Left forelimb (tissue), 1 donor: ENCODE measurements around the gene NUBP1.
"Not testable (repeated sequence)": the region's sequence is repeated elsewhere in the genome, so short reads cannot be mapped to it uniquely, and the experiment has no call there.

ENCODE experiments used
- DNase-seq: peaks from one replicate; pipeline ENCODE4 v3.0.0-alpha.2; 2018; ENCODE audit warnings: low spot score

NUBP1 gene

DNA sequence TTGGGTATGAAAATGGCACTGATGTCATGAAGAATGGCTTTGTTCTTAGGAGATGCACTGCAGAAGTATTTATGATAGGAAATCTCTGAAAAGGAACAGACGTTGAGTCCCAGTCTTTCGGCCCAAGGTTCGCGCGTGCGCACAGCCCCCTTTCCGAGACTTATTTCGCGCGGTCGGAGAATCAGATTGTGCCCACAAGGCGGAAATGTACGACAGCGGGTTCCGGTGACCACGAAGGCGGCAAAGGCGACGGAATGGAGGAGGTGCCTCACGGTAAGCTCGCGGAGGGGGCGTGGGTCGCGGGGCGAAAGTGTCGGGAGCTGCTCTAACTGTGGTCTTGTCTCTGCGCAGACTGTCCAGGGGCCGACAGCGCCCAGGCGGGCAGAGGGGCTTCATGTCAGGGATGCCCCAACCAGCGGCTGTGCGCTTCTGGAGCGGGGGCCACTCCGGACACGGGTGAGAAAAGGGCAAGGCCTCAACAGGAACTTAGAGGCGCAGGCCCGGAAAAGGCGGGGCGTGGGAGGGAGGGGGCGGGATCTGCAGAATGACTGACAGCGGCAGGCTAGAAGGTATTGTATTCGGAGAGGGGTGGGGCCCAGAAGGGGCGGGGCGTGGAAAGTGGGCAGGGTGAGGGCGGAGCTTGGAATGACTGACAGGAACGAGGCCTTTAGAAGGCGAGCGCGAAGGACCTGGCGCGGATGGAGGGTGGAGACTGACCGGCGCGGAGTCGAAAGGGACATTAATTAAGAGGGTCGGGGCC is at the start of gene NUBP1:
Gene NUBP1 (plus strand): TSS at position 233 of the 760 bp plus-strand sequence. CDS start 22 bp downstream, at position 255.
- peak; percentile 100 for DNase-seq

DNA sequence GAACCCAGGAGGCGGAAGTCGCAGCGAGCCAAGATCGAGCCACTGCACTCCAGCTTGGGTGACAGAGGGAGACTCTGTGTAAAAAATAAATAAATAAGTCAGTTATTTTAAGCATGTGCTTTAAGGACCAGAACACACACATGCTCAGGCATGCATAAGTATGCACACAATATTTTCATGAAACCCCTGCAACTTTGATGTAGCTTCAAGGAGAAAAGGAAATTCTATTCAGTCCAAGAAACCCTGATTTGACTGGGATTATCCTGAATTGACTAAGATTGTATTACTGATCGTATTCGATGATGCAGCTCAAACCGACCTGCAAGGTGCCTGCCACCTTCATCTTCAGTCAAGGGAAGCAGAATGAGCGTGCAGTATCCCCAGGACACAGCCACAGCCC is 49.8 kb upstream of the NUBP1 start:
- no peak for DNase-seq

DNA sequence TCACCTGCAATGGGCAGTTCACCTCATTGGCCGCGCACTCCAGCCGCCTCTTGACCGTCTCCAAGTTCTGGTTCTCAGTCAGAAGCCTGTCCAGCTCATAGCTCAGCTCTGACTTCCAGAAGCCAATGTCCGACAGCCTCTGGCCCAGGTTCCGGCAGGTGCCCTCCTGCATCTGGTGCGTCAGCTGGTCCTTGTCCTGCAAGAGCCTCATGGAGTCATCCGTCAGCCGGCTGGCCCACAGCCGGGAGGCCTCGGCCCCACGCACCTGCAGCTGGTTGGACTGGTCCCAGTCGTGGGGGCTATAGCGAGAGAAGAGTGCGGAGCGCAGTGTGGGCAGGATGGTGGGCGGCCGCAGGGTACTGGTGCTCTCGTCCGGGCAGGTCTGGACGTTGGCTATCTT is 49.3 kb upstream of the NUBP1 start:
- no peak for DNase-seq

DNA sequence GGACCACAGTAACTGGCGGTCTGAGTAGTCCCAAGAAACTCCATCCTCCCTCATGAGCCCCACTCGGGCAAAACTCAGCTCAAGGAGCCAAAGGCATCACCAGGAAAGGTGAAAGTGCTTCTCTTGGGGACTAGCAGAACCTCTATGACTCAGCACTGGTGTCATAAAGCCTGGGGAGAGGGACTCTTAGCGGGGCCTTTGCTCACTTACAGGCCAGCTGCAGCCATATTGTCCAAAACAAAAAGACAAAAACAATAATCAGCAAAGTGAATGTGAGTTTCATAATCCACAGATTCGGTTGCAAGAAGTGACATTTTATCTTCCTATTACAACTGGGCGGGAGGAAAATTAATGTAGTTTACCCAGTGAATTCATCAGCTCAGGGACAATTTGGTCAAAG is 48.8 kb upstream of the NUBP1 start, which contains the start of gene TEKT5:
Gene TEKT5 (minus strand): TSS at position 101 of the 400 bp plus-strand sequence. CDS start 57 bp downstream, at position 44.
- no peak for DNase-seq

DNA sequence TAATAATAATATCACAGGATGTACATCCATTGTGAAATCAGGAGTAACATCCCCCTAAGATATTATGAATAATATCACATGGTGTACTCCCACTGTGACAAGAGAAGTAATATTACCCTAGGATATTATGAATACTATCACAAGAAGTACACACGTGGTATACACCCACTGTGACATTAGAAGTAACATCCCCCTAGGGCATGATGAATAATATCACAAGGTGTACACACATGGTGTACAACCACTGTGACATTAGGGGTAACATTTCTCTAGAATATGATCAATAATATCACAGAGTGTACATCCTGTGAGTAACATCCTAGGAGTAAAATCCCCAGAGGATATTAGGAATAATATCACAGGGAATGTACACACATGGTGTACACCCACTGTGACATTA is 43.9 kb upstream of the NUBP1 start:
- no peak for DNase-seq

DNA sequence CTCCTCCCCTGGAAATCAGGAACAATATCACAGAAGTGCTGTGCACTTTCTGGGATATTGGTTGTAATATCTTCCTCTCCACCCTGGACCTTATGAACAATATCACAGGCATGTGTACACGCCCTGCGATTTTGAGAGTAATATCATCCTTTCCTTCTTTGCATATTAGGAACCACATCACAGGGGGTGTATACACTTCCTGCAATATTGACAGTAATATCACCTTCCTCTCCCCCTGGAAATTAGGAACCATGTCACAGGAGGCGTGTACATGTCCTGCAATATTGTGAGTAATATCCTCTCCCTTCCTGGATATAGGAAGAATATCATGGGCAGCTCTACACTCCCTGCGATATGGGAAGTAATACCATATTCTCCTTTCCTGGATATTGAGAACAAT is 34.7 kb upstream of the NUBP1 start:
- DNase-seq: no peak

DNA sequence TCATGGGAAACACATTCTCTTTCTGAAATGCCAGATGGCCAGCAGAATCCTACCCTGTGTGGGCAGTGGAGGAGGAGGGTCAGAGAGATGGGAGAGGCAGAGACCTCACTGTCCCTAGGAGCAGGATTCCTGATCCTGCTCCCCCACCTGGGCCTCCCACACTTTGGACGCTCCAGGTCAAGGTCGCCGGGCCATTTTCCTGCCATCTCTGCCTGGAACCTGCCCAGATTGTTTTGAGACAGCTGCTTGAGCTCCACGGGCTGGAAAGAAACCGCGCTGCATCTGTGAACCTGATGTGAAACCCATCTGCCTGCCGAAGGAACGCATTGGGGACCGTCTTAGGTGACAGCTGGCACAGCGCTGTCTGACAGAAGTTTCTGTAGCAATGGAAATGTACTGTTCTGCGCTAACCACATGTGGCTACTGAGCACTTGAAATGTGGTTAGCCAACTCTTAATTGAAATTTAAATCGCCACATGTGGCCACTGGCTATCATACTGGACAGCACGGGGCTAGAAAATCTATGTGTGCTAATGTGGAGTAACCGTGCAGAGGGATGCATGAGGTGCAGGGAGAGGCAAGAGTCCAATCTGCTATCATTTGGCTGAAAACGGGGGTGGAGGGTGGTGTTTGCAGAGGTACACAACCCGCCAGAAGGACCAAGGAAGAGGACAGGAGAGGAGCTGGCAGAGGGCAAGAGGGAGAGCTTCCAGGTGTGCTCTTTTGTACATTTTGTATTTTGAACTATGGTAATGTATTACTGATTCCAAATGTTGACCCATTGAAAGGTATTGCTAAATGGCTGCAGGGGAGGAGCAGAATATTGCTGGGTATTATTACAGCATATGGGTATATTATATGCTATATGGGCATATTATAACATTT is 15.4 kb upstream of the NUBP1 start:
- no peak for DNase-seq

DNA sequence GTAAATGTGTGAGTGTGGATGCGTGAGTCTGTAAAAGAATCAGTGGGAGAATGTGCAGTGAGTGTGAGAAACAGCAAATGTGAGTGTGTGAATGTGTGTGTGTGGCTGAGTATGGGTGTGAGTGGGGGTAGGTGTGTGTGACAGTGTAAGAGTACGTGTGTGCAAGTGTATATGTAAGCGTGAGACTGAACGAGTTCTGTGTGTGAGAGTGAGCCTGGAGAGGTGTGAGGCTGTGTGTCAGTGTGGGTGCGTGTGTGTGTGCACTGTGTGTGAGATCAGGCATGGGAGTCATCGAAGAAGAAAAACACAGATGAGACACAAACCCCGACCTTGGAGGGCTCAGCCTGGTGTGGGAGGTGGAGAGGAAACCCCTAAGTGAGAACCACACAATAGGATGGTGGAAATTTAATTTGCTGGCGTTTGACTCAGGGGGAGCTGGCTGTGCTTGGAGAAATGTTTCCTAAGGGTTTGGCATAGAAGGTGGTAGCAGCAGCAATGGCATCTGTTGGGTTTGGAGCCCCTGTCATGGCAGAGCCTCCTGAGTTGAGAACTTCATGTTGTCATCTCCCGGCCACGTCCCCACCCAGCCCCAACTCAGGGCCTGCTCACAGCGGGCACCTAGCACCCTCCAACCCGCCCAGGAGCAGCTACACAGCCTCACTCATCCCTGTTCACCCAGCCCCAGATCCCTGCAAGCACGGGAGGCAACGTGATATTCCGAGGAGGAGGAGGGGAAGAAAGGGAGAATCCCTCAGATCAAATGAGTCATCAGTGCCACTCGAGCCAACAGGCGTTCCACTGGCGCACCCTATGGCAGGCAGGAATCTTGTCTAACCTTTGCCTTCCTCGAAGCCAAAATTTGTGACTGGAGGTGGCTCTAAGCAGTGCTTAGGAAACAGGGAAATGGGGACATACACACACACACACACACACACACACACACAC is 14.3 kb upstream of the NUBP1 start:
- DNase-seq: no peak

DNA sequence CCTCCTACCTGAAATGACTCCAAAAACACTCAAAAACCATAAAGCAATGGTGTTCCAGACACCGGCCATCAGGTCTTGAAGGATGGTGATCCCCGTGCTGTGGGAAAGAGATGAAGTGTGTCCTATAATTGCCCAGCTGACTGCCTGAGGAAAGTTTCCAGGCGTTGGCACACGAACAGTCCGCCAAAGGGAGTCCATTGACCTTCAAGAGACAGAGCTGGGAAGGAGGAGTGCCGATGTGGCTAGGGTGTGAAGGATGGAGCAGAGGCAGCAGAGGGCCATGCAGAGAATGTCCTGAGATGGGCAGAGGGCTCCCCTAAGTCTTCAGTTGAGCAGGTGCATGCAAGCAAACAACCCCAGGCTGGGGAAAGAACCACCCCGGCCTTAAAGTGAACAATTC is 11.9 kb upstream of the NUBP1 start:
- DNase-seq: no peak

DNA sequence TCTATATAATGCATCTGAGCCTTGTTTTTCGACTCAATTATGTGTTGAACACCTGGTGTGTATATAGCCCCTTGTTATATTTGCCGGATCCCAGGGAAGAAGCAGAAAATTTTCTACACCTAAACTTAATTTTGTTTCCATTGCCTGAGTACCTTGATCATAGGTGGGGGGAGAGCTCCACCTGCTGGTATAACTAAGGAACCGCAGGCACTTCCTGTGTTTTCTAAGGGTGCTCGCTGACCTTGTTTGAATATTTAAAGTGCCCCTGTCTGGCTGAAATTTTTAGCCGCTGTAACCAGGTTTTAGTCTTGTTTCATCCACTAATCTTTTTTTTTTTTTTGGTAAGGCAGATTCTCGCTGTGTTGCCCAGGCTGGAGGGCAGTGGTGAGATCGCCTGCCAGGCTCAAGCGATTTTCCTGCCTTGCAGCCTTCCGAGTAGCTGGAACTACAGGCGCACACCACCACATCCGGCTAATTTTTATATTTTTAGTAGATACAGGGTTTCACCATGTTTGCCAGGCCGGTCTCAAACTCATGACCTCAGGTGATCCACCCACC is 6.5 kb upstream of the NUBP1 start:
- no peak for DNase-seq

DNA sequence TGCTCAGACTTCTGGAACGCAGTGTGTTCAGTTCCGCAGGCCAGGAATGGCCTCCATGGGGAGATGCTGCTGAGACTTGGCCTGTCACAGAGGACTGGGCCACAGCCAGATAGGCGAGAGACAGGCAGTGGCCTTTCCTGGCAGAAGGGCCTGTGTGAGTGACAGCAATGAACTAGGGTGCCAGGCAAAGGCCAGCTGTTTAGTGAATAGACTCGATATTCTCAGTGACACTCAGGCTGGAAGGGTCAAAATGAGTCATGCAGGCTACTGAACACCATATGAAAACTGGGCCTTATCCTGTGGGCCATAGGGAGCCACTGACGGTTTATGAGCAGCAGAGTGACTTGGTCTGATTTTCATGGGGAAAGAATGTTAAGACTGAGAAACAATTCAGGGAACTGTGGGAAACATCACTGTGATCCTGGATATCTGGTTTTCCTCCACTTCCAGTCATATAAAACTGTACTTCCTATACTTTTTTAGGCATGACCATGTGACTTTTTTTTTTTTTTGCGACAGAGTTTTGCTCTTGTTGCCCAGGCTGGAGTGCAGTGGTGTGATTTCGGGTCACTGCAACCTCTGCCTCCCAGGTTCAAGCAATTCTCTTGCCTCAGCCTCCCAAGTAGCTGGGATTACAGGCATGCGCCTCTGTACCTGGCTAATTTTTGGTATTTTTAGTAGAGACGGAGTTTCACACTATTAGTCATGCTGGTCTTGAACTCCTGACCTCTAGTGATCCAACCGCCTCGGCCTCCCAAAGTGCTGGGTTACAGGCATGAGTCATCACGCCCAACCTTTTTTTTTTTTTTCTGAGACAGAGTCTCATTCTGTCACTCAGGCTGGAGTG is 5.2 kb upstream of the NUBP1 start:
- no peak for DNase-seq

DNA sequence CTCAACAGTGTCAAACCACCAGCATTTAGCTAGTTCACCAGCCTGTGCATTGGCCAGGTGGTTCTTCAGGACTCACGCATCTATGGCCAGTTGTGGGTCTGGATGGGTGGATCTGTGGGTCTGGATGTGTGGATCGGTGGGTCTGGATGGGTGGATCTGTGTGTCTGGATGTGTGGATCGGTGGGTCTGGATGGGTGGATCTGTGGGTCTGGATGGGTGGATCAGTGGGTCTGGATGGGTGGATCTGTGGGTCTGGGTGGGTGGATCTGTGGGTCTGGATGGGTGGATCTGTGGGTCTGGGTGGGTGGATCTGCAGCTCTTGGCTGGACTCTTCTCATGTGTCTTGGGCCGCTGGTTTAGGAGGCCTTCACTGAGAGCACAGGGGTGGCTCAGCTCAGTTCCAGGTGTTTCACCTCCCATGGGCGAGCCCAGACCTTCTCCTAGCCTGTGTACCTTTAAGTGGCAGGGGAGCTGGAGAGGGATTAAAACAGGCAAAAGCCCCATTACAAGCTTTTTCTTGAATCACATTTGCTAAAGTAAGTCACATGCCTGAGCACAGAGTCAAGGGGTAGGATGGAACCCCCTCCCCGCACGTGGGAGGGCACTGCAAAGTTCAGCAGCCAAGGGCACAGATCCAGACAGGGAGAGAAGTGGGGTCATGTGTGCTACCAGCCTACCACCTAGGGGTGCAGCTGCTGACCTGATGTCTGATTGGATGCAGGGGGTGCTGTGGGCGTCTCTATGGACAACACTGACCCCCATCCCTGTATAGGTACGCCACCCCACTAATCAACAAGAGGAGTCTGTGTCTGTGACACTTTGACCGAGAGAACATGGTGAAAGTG is 3.4 kb upstream of the NUBP1 start:
- DNase-seq: no peak

DNA sequence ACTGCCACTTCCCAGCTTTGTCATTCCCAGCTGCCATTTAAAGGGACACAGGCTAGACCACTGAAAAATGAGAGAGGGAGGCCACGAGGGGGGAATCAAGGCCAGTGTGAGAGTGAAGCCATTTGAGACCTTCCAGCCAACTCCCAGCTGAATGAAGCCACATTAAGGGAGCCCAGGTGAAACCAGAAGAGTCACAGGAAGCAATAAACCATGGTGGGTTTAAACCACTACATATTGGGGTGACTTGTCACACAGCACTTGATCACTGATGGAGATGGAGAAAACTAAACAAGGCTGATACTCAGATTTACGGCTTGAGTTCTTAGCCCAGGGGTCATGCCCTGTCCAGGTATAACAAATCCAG is 2.8 kb upstream of the NUBP1 start:
- no peak for DNase-seq

DNA sequence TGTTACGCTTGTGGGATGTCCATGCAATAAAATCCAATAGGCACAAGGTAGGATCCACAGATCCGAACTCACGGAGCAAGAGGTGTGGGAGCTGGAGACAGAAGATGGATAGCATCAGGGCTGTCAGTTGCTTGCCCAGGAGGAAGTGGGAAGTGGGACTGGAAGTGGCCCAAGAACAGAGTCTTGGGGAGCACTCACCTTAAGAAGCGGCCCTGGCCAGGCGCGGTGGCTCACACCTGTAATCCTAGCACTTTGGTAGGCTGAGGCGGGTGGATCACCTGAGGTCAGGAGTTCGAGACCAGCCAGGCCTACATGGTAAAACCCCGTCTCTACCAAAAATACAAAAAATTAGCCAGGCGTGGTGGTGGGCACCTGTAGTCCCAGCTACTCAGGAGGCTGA is 2.4 kb upstream of the NUBP1 start:
- DNase-seq: not testable (repeated sequence)

DNA sequence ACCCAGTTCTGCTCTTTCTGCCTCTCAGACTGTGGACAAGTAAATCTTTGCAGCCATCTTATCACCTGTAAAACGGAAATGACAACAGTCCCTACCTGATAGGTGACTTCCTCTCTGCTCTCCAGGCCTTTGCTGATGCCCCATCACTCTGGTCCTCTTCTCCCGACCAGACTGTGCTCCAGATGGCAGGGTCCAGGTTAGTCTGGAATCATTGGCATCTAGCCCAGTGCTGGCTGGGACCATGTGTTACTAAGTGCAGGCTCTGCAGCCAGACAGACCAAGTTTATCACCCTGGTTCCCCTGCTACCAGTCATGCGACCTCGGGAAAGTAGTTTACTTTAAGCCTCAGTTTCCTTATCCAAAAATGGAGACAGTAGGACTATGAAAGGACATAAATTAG is 1.8 kb upstream of the NUBP1 start:
- no peak for DNase-seq

DNA sequence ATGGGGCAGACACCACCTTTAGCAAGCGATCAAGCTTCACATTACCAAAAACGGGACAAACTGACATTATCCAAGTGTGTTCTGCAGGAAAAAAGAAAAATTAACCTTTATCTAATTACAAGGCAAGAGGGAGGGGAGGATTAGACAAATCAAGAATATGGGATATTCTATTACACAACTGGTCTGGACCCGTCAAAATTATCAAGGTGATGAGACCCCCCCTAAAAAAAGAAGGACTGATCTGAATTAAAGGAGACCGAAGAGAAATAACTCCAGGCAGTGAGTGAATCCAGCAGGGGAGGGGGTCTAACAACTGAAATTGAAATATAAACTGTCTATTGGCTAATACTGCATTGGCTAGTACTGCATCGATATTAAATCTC is 424 bp upstream of the NUBP1 start:
- no peak for DNase-seq

DNA sequence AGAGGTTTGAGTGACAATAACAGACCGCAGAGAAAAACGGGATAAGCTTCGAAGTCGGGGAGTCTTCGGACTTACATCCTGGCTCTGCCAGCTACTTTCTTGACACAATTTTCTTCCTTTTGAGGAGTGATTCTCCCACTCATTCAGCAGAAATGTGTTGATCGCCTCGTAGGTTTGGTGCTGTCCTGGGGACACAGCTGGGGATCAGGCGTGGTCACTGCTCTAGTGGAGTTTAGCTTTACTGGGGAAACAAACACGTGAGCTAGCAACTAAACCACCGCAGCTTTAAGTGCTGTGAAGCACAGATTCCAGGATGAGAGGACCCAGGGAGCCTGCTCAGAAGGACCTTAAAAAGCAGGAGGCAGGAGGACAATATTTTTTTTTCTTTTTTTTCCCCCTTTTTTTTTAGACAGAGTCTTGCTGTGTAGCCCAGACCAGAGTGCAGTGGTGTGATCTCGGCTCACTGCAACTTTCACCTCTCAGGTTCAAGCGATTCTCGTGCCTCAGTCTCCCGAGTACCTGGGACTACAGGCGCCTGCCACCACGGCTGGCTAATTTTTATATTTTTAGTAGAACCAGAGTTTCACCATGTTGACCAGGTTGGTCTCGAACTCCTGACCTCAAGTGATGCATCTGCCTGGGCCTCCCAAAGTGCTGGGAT is 858 bp downstream of the NUBP1 start:
- DNase-seq: no peak

DNA sequence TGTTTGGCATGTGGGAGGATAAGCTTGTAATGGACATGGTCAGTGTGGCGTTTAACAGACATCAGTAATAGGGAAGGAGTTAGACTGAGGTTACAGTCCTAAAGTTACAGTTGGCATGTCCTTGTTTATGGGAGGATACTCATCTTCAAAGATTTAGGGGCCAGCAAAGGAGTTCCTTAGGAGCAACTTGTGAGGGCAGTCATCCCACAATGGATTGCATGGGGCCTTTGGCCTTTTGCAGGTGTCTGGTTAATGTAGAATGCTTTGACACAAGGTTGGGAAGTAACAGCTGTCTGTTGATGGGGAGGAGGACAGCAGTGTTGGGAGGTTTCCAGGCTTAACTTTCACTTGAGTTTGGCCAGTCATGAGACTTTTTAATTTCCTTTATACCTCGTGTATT is 2.2 kb downstream of the NUBP1 start:
- DNase-seq: no peak

DNA sequence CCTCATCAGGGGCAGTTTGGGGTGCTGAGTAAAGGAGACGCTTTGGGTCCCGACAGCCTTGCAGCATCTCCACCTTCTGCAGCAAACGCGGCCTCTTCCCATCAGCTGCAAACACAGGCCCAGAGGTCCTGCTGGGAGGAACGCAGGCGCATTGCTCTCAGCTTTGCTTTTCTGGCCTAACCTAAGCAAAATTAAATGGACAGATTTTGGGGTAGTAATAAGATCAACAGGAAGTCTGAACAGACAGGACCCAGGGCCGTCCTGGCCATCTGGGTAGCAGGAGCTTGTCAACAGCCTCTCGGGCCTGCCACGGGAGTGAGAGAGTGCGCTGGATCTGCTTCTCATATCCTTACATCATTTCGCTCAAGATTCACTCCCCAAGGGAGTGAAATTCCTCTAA is 7.2 kb downstream of the NUBP1 start:
- no peak for DNase-seq
